ENCODE measurements around the gene LCE1E.

GRCh38 chr1:152811671-152812070, 25.6 kb downstream of the LCE1E start, which contains the start of gene LCE1B:
- TF ChIP-seq POLR2A (IDR thresholded peaks at IDR 0.05; ENCODE audit: low read length) (no peak), GATA1 (IDR thresholded peaks at IDR 0.05; ENCODE audit: low read depth, low read length) (no peak)

Data from erythroblast (primary cell).